B cell (primary cell): Measurements from ENCODE around the gene TLR2. TPM values are rescaled to one million over a fixed set of nuclear protein-coding genes. Genes with fewer than 3 reads are reported as not detected.

ENCODE experiments used
- ATAC-seq: fragments of 200-7000 bp; cut with Tn5 transposase; one replicate; pipeline ENCODE4 v1.10.0; 2021; ENCODE audit warnings: low read depth, mild to moderate bottlenecking, moderate number of reproducible peaks, moderate library complexity
- CTCF ChIA-PET: fragments of 350-600 bp; sonication (Branson Sonifier 250); formaldehyde crosslinking; loops from one replicate; lab custom pipeline; 2021; ENCODE audit warnings: antibody characterized with exemption, inconsistent platforms; lab: Charles Lee
- POLR2A ChIA-PET: fragments of 350-600 bp; sonication (Branson Sonifier 250); formaldehyde crosslinking; loops from one replicate; lab custom pipeline; 2021; ENCODE audit warnings: antibody characterized with exemption; lab: Charles Lee
- DNase-seq: peaks from one replicate; pipeline ENCODE4 v3.0.0; 2013
- H2AFZ ChIP-seq: 2 replicates; pipeline ENCODE4 v1.6.1; 2012; ENCODE audit warnings: mild to moderate bottlenecking, low read depth, low read length; ENCODE audit not compliant: insufficient read depth, poor library complexity, severe bottlenecking
- H3K27ac ChIP-seq, 2 donors: 1 replicate in 1 of 2; 2 replicates in 1 of 2; pipeline ENCODE4 v1.5.1; 2012 to 2013; ENCODE audit warnings: low read length in 2 of 2, mild to moderate bottlenecking in 2 of 2, moderate library complexity in 1 of 2
- H3K27me3 ChIP-seq, 4 experiments: fragments of 200-600 bp in 1 of 4; sonication (generic) in 1 of 4; replicated peaks in 1 of 4; 1 replicate in 2 of 4; 2 replicates in 2 of 4; pipeline versions ENCODE4 v1.6.1 to v1.7.0; 2013 to 2016; ENCODE audit warnings: low read length in 3 of 4, mild to moderate bottlenecking in 2 of 4, mixed read lengths in 1 of 4, moderate library complexity in 1 of 4; ENCODE audit not compliant: insufficient read depth in 4 of 4, control insufficient read depth in 3 of 4; ENCODE audit errors: control extremely low read depth in 1 of 4
- H3K36me3 ChIP-seq, 2 experiments: replicated peaks in 1 of 2; 1 replicate in 1 of 2; 2 replicates in 1 of 2; pipeline versions ENCODE4 v1.6.1 to v1.7.1; 2013; ENCODE audit warnings: low read length in 1 of 2; ENCODE audit not compliant: insufficient read depth in 2 of 2, control insufficient read depth in 1 of 2; ENCODE audit errors: control extremely low read depth in 1 of 2, extremely low read depth in 1 of 2
- H3K4me1 ChIP-seq, 2 donors: fragments of 200-600 bp in 1 of 2; sonication (generic) in 1 of 2; 1 replicate in 1 of 2; 2 replicates in 1 of 2; pipeline versions ENCODE4 v1.5.1 to v1.6.1; 2013 to 2017; ENCODE audit warnings: low read length in 2 of 2; ENCODE audit not compliant: control insufficient read depth in 2 of 2, insufficient read depth in 2 of 2
- H3K4me2 ChIP-seq: replicated peaks from 2 replicates; pipeline ENCODE3; 2012; ENCODE audit warnings: mild to moderate bottlenecking, low read depth, low read length; ENCODE audit not compliant: poor library complexity, severe bottlenecking
- H3K4me3 ChIP-seq, 5 experiments: fragments of 200-600 bp in 1 of 5; sonication (generic) in 1 of 5; 1 replicate in 3 of 5; 2 replicates in 2 of 5; pipeline versions ENCODE4 v1.5.1 to v1.7.0; 2011 to 2016; ENCODE audit warnings: low read length in 4 of 5, mild to moderate bottlenecking in 4 of 5, low read depth in 2 of 5, control low read depth in 1 of 5, moderate library complexity in 1 of 5; ENCODE audit not compliant: insufficient read depth in 1 of 5; ENCODE audit errors: control extremely low read depth in 1 of 5, extremely low read depth in 1 of 5
- H3K79me2 ChIP-seq: fragments of 200-600 bp; sonication (generic); one replicate; pipeline ENCODE4 v1.6.0; 2016; ENCODE audit warnings: low read length; ENCODE audit not compliant: control insufficient read depth, insufficient read depth
- H3K9ac ChIP-seq: fragments of 200-600 bp; sonication (generic); 2 replicates; pipeline ENCODE4 v1.6.1; 2017; ENCODE audit warnings: mild to moderate bottlenecking, low read length, moderate library complexity
- H3K9me3 ChIP-seq, 3 donors: one replicate each; pipeline versions ENCODE4 v1.6.1 to v1.7.1; 2013; ENCODE audit warnings: low read length in 2 of 3; ENCODE audit not compliant: control insufficient read depth in 2 of 3, insufficient read depth in 1 of 3; ENCODE audit errors: control extremely low read depth in 1 of 3
- H4K20me1 ChIP-seq: 2 replicates; pipeline ENCODE4 v1.6.0; 2012; ENCODE audit warnings: mild to moderate bottlenecking, low read length; ENCODE audit not compliant: insufficient read depth, control insufficient read depth, poor library complexity, severe bottlenecking
- H3K27ac Mint-ChIP-seq: one replicate; pipeline ENCODE4 v1.8.0; 2021; ENCODE audit warnings: mixed read lengths
- H3K27me3 Mint-ChIP-seq: one replicate; pipeline ENCODE4 v1.8.0; 2021; ENCODE audit warnings: mixed read lengths
- H3K4me1 Mint-ChIP-seq: one replicate; pipeline ENCODE4 v1.8.0; 2021; ENCODE audit warnings: mixed read lengths
- H3K4me3 Mint-ChIP-seq: one replicate; pipeline ENCODE4 v1.8.0; 2021; ENCODE audit warnings: mixed read lengths
- H3K9me3 Mint-ChIP-seq: one replicate; pipeline ENCODE4 v1.8.0; 2022; ENCODE audit warnings: mixed read lengths; ENCODE audit not compliant: insufficient read depth
- CTCF ChIP-seq: fragments of 200-600 bp; IDR thresholded peaks from one replicate; pipeline ENCODE4 v1.8.0; 2022; ENCODE audit warnings: antibody characterized with exemption, mild to moderate bottlenecking
- EZH2 ChIP-seq: IDR thresholded peaks from 2 replicates; pipeline ENCODE4 v1.6.1; 2012; ENCODE audit warnings: borderline replicate concordance, low read depth, mild to moderate bottlenecking, moderate library complexity, low read length; ENCODE audit not compliant: insufficient read depth, poor library complexity, severe bottlenecking
- WGBS: methylation state at CpG from one replicate; pipeline ENCODE4 v1.1.5; 2013; ENCODE audit warnings: missing lambda C conversion rate; ENCODE audit not compliant: insufficient coverage; 5-methylcytosine and 5-hydroxymethylcytosine counted together
- intact Hi-C: fragments of 100-400 bp; cut with micrococcal nuclease; formaldehyde crosslinking; loops from one replicate; pipeline ENCODE4 v1.10.0; 2022
- polyA plus RNA-seq: library from polyadenylated mRNA; depleted of rRNA; stranded (reverse); fragments of >200 nt; gene quantifications from 2 replicates; pipeline ENCODE4 v1.2.3, GENCODE V29; 2012
- total RNA-seq, 2 donors: library from RNA; stranded (reverse); fragments of 120-200 nt in 1 of 2; gene quantifications; 1 replicate in 1 of 2; 2 replicates in 1 of 2; pipeline versions ENCODE4 v1.2.3 to v1.2.4, GENCODE V29; 2013 to 2022

TLR2 gene
- total and polyA plus RNA-seq, 2 donors (not counting 1 experiment from before 2014, with no cell fraction given): 3.3 to 5.0 TPM

GRCh38 chr4:153643406-153644383, 40.4 kb upstream of the TLR2 start:
- no peaks in the 10 kb centered on the region for H3K27me3 ChIP-seq
- H3K4me2 ChIP-seq: no peak overlapping the region
- peaks cover 0 to 10% (median 0%) of the 10 kb centered on the region in 3 donors for H3K9me3 ChIP-seq
- H4K20me1 ChIP-seq: no peaks in the 10 kb centered on the region
- no peaks in the 10 kb centered on the region for H3K79me2 ChIP-seq
- H3K4me3 ChIP-seq: no peak overlapping the region
- H3K4me1 ChIP-seq: no peaks in the 10 kb centered on the region
- intact Hi-C loops: loop anchor here (1.0 to 10.0 kb wide), 9 partner anchors 9 to 797 kb away; partner anchors contain the start of gene MND1
- TF ChIP-seq EZH2 (no peak), CTCF (peak; percentile 81)
- Mint-ChIP-seq H3K9me3 (no peaks in the 10 kb centered on the region), H3K4me1 (peaks cover 8% of the 10 kb centered on the region), H3K4me3 (no peak overlapping the region), H3K27me3 (no peaks in the 10 kb centered on the region), H3K27ac (no peak overlapping the region)
- H2AFZ ChIP-seq: no peak overlapping the region
- ATAC-seq (peak; percentile 96), DNase-seq (peak; percentile 80)
- CTCF ChIA-PET: interaction anchor here (0.6 to 3.6 kb wide), 38 partner anchors 9 to 864 kb away, joined by 3 to 41 read pairs (median 4); partner anchors contain the start of genes ARFIP1, TIGD4 and TMEM131L
- no peaks in the 10 kb centered on the region for H3K36me3 ChIP-seq
- H3K27ac ChIP-seq: no peak overlapping the region
- no peak overlapping the region for H3K9ac ChIP-seq
- POLR2A ChIA-PET: interaction anchor here (0.6 to 0.7 kb wide), 2 partner anchors 212 to 763 kb away, joined by 5 read pairs; no protein-coding TSS in a partner anchor
- 94% methylated on average over 6 of the region's 9 CpGs for WGBS

- Histone ChIP-seq H4K20me1 (no peaks in the 10 kb centered on the region), H2AFZ (no peak overlapping the region), H3K27me3 (no peaks in the 10 kb centered on the region), H3K4me1 (no peaks in the 10 kb centered on the region), H3K9me3 (peaks cover 0 to 3% (median 0%) of the 10 kb centered on the region in 3 donors), H3K4me3 (no peak overlapping the region), H3K4me2 (no peak overlapping the region), H3K27ac (no peak overlapping the region), H3K36me3 (no peaks in the 10 kb centered on the region), H3K79me2 (no peaks in the 10 kb centered on the region), H3K9ac (no peak overlapping the region)
- TF ChIP-seq EZH2 (no peak), CTCF (peak; percentile 20)
- H3K4me1 Mint-ChIP-seq: peaks cover 8% of the 10 kb centered on the region
- CTCF ChIA-PET: interaction anchor here (1.1 to 3.6 kb wide), 6 partner anchors 105 to 562 kb away, joined by 3 to 41 read pairs (median 13); no protein-coding TSS in a partner anchor
- no peak overlapping the region for H3K4me3 Mint-ChIP-seq
- no peaks in the 10 kb centered on the region for H3K9me3 Mint-ChIP-seq
- POLR2A ChIA-PET: no interaction called here
- H3K27me3 Mint-ChIP-seq: no peaks in the 10 kb centered on the region
- no peak for ATAC-seq
- intact Hi-C loops: loop anchor here (10.0 kb wide), 1 partner anchor 420 kb away; no protein-coding TSS in a partner anchor
- H3K27ac Mint-ChIP-seq: no peak overlapping the region
- WGBS: no CpG with 5 or more reads among the region's 1 CpG
- DNase-seq: no peak
Measured at GRCh38 chr4:153645183-153645582, 38.9 kb upstream of the TLR2 start.
